ENCODE measurements around the gene ARHGEF19. TPM values are rescaled to one million over a fixed set of nuclear protein-coding genes. Genes with fewer than 3 reads are reported as not detected.
"Not testable (repeated sequence)": the region's sequence is repeated elsewhere in the genome, so short reads cannot be mapped to it uniquely, and the experiment has no call there.

The ARHGEF19 gene
- total RNA-seq, 4 donors from 2014 or later = 3.3 to 4.6 (median 3.9) TPM

- TF ChIP-seq CTCF (IDR thresholded peaks at IDR 0.05) (no peak), EP300 (IDR thresholded peaks at IDR 0.05) (no peak), POLR2AphosphoS5 (IDR thresholded peaks at IDR 0.05) (no peak), POLR2A (IDR thresholded peaks at IDR 0.05; ENCODE audit: low read depth) (no peak)
- Histone ChIP-seq H3K27ac (replicated peaks in 1 of 4) (no peak overlapping the region), H3K36me3 (peaks cover 0 to 22% (median 8%) of the 10 kb centered on the region in 4 donors), H3K9me3 (peaks cover 0 to 12% (median 0%) of the 10 kb centered on the region in 4 donors), H3K4me1 (peaks cover 12 to 21% (median 17%) of the 10 kb centered on the region in 4 donors), H3K4me3 (no peak overlapping the region), H3K27me3 (peaks cover 6 to 44% (median 25%) of the 10 kb centered on the region in 4 donors)
- no peak for DNase-seq (ENCODE audit: extremely low spot score)
- intact Hi-C loops (cut with DNase I) = no loop called here
- WGBS = 98% methylated on average over 8 of the region's 13 CpGs
Observed at GRCh38 chr1:16229976-16230740, 17.7 kb upstream of the ARHGEF19 start.

DNA sequence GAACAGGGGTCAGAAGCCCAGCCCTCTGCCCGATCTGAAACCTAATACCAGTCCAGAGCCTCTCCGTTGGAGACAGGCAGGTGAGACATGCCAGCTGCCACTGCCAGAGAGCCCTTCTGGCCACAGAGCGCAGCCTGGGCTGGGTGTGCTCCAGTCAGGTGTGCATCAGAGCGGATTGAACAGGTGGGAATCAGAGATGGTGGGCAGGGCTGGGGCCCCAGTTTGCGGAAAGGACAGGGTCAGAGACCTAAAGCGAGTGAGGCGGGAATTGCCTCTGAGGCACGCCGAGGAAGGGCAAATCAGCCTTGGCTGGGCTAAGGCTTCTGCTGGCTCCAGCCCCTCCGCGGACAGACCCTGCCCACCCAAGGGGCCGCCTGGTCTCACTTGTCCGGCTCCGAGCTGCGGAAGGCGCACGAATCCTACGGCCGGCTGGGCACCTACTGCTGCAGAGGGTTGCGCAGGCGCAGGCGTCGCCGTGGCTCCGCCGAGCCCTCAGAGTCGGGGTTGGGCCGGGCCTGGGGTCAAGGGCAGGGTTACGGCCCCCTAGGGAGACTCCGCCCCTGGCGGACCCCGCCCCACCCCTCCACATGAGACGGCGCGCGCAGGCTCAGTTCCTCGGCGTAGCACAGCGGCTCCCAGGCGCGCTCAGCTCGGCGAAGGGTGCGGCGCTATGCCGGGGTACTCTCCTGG, 14.2 kb upstream of the ARHGEF19 start:
- intact Hi-C loops (cut with DNase I) = no loop called here
- TF ChIP-seq POLR2AphosphoS5 (IDR thresholded peaks at IDR 0.05) (no peak), EP300 (IDR thresholded peaks at IDR 0.05) (no peak), CTCF (IDR thresholded peaks at IDR 0.05) (no peak), POLR2A (IDR thresholded peaks at IDR 0.05; ENCODE audit: low read depth) (no peak)
- 48% methylated on average over 19 of the region's 46 CpGs for WGBS
- peaks cover 0 to 12% (median 0%) of the 10 kb centered on the region in 4 donors for H3K9me3 ChIP-seq
- DNase-seq (ENCODE audit: extremely low spot score) = no peak
- H3K27ac ChIP-seq (replicated peaks in 1 of 4) = no peak overlapping the region
- peaks cover 6 to 45% (median 25%) of the 10 kb centered on the region in 4 donors for H3K27me3 ChIP-seq
- peaks cover 12 to 21% (median 17%) of the 10 kb centered on the region in 4 donors for H3K4me1 ChIP-seq
- H3K36me3 ChIP-seq = peaks cover 0 to 5% (median 2%) of the 10 kb centered on the region in 4 donors
- peak overlapping the region; percentile 25 to 44 (median 33) for H3K4me3 ChIP-seq

DNA sequence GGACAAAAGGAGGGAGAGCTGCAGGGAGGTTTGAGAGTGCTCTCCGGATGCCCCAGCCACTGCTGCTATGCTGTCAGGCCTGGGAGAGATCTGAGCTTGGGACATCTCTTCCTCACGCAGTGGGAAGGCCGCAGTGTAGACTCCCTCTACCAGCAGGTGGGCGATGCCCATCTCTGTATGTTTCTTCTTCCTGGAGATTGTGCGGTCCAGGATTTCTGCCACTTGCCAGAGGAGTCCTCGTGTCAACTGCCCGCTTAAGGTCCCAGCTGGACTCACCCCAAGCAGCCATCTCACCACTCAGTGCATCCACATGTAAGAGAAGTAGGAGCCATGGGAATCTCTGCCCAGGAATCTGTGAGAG, 13.7 kb upstream of the ARHGEF19 start:
- Histone ChIP-seq H3K36me3 (peaks cover 0 to under 1% (median 0%) of the 10 kb centered on the region in 4 donors), H3K9me3 (peaks cover 0 to 12% (median 0%) of the 10 kb centered on the region in 4 donors), H3K27me3 (peaks cover 6 to 45% (median 25%) of the 10 kb centered on the region in 4 donors), H3K4me3 (no peak overlapping the region), H3K27ac (replicated peaks in 1 of 4) (no peak overlapping the region), H3K4me1 (peaks cover 12 to 21% (median 17%) of the 10 kb centered on the region in 4 donors)
- intact Hi-C loops (cut with DNase I) = no loop called here
- WGBS = 93% methylated on average over 6 of the region's 7 CpGs
- TF ChIP-seq POLR2A (IDR thresholded peaks at IDR 0.05; ENCODE audit: low read depth) (no peak), EP300 (IDR thresholded peaks at IDR 0.05) (no peak), POLR2AphosphoS5 (IDR thresholded peaks at IDR 0.05) (no peak), CTCF (IDR thresholded peaks at IDR 0.05) (no peak)
- no peak for DNase-seq (ENCODE audit: extremely low spot score)

DNA sequence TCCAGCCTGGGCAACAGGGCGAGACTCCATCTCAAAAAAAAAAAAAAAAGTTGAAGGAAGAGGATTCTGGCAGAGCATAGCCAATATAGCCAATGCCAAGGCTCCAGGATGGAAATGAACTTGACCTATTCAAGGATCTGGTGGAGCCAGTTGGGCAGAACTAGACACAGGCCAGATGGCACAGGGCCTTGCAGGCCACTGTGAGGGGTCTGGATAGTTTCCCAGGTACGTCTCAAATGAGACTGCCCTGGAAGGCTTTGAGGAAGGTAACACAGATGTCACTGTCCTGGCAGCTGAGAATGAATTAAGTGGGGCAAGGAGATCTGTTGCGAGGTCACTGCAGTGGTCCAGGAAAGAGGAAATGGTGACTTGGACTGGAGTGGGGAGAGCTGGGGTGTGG, 12.0 kb upstream of the ARHGEF19 start:
- TF ChIP-seq POLR2A (IDR thresholded peaks at IDR 0.05; ENCODE audit: low read depth) (no peak), EP300 (IDR thresholded peaks at IDR 0.05) (no peak), CTCF (IDR thresholded peaks at IDR 0.05) (no peak)
- peaks cover 12 to 21% (median 17%) of the 10 kb centered on the region in 4 donors for H3K4me1 ChIP-seq
- 79% methylated on average over 3 of the region's 3 CpGs for WGBS

DNA sequence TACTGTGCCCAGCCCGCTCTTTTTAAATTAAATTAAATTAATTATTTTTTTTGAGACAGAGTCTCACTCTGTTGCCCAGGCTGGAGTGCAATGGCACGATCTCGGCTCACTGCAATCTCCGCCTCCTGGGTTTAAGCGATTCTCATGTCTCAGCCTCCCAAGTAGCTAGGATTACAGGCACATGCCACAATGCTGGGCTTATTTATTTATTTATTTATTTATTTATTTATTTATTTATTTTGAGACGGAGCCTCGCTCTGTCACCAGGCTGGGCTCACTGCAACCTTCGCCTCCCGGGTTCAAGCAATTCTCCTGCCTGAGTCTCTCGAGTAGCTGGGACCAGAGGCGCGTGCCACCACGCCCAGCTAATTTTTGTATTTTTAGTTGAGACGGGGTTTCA, 10.3 kb upstream of the ARHGEF19 start:
- H3K36me3 ChIP-seq; intact Hi-C loops (cut with DNase I); H3K27ac ChIP-seq (replicated peaks in 1 of 4); H3K4me3 ChIP-seq; DNase-seq (ENCODE audit: extremely low spot score): not testable (repeated sequence)
- Histone ChIP-seq H3K27me3 (peaks cover 6 to 27% (median 16%) of the 10 kb centered on the region in 4 donors), H3K4me1 (peaks cover 16 to 23% (median 19%) of the 10 kb centered on the region in 4 donors), H3K9me3 (peaks cover 0 to 12% (median 0%) of the 10 kb centered on the region in 4 donors)
- WGBS = 91% methylated on average over 14 of the region's 14 CpGs

More for the DNA sequence above, 12.0 kb upstream of the ARHGEF19 start:
- Histone ChIP-seq H3K9me3 (peaks cover 0 to 12% (median 0%) of the 10 kb centered on the region in 4 donors), H3K4me3 (no peak overlapping the region), H3K27me3 (peaks cover 6 to 41% (median 25%) of the 10 kb centered on the region in 4 donors), H3K27ac (replicated peaks in 1 of 4) (no peak overlapping the region), H3K36me3 (no peaks in the 10 kb centered on the region)
- intact Hi-C loops (cut with DNase I) = no loop called here
- DNase-seq (ENCODE audit: extremely low spot score) = no peak
